Sigmoid colon (tissue), 7 donors: ENCODE data around the gene GRIP1. TPM values are rescaled to one million over a fixed set of nuclear protein-coding genes. Genes with fewer than 3 reads are reported as not detected.

Experiments
- DNase-seq: peaks from one replicate; pipeline ENCODE4 v3.0.0-alpha.2; 2019
- H3K27ac ChIP-seq, 4 donors: fragments of 200-600 bp; sonication (generic); one replicate each; pipeline ENCODE4 v1.5.1; 2016 to 2019; ENCODE audit warnings: mild to moderate bottlenecking in 1 of 4
- H3K27me3 ChIP-seq, 3 donors: fragments of 200-600 bp; sonication (generic); one replicate each; pipeline ENCODE4 v1.5.1; 2019; ENCODE audit warnings: mild to moderate bottlenecking in 1 of 3
- H3K36me3 ChIP-seq, 4 donors: fragments of 200-600 bp; sonication (generic); one replicate each; pipeline ENCODE4 v1.5.1; 2016 to 2019
- H3K4me1 ChIP-seq, 4 donors: fragments of 200-600 bp; sonication (generic); one replicate each; pipeline ENCODE4 v1.5.1; 2017 to 2019
- H3K4me3 ChIP-seq, 4 donors: fragments of 200-600 bp; sonication (generic); one replicate each; pipeline ENCODE4 v1.5.1; 2017 to 2019; ENCODE audit warnings: mild to moderate bottlenecking in 2 of 4, moderate library complexity in 1 of 4
- H3K9me3 ChIP-seq, 4 donors: fragments of 200-600 bp in 3 of 4; sonication (generic) in 3 of 4; one replicate each; pipeline versions ENCODE4 v1.5.1 to v1.6.1; 2013 to 2019
- CTCF ChIP-seq, 4 experiments: fragments of 450-650 bp in 3 of 4; fragments of 200-600 bp in 1 of 4; IDR thresholded peaks; one replicate each; pipeline ENCODE4 v1.5.1; 2016 to 2019; ENCODE audit warnings: antibody characterized with exemption in 4 of 4, mild to moderate bottlenecking in 3 of 4, moderate library complexity in 2 of 4
- EP300 ChIP-seq, 4 donors: sonication (generic); formaldehyde crosslinking; IDR thresholded peaks; one replicate each; pipeline ENCODE4 v1.6.1; 2017; ENCODE audit warnings: antibody characterized with exemption in 4 of 4
- POLR2A ChIP-seq, 2 donors: fragments of 450-650 bp; IDR thresholded peaks; one replicate each; pipeline ENCODE4 v1.6.1; 2016; ENCODE audit warnings: antibody characterized with exemption in 2 of 2, mild to moderate bottlenecking in 2 of 2, moderate library complexity in 2 of 2
- POLR2AphosphoS5 ChIP-seq, 4 donors: sonication (generic); formaldehyde crosslinking; IDR thresholded peaks; one replicate each; pipeline ENCODE4 v1.6.1; 2017; ENCODE audit warnings: antibody characterized with exemption in 4 of 4
- WGBS, 2 donors: extraction: QIAGEN DNeasy Blood & Tissue Kit; methylation state at CpG; one replicate each; pipeline ENCODE4 v1.1.7; 2013; 5-methylcytosine and 5-hydroxymethylcytosine counted together
- intact Hi-C: fragments of 100-400 bp; cut with DNase I; formaldehyde crosslinking; loops from one replicate; pipeline ENCODE4 v1.15.1; 2023
- polyA plus RNA-seq, 3 donors: library from polyadenylated mRNA; stranded (reverse); fragments of 200-250 nt; gene quantifications; one replicate each; pipeline ENCODE4 v1.2.3, GENCODE V29; 2013
- total RNA-seq, 4 donors: library from RNA; depleted of rRNA; stranded (reverse); fragments of >200 nt; gene quantifications; one replicate each; pipeline ENCODE4 v1.1.0, GENCODE V29; 2016
- donor health status: healthy with polysubstance abuse.
- donor health status: Bipolar disorder and iron deficiency.
- donor health status: healthy.

The GRIP1 gene
- total and polyA plus RNA-seq, 7 donors = 0.46 to 14.0 (median 6.3) TPM

- Histone ChIP-seq H3K9me3 (no peaks in the 10 kb centered on the region), H3K4me1 (no peaks in the 10 kb centered on the region), H3K4me3 (no peak overlapping the region), H3K27me3 (no peaks in the 10 kb centered on the region), H3K27ac (no peak overlapping the region), H3K36me3 (no peaks in the 10 kb centered on the region)
- TF ChIP-seq EP300 (IDR thresholded peaks at IDR 0.05) (no peak), POLR2AphosphoS5 (IDR thresholded peaks at IDR 0.05) (no peak), POLR2A (IDR thresholded peaks at IDR 0.05) (no peak), CTCF (IDR thresholded peaks at IDR 0.05) (no peak)
- intact Hi-C loops = no loop called here
- WGBS, 2 donors = 91 to 95% methylated on average over 2 of the region's 2 CpGs
- no peak for DNase-seq
These were observed 45.1 kb upstream of the GRIP1 start for GRCh38 chr12:66724026-66724425.

- H3K4me1 ChIP-seq = no peaks in the 10 kb centered on the region
- no peaks in the 10 kb centered on the region for H3K9me3 ChIP-seq
- no peaks in the 10 kb centered on the region for H3K36me3 ChIP-seq
- no peak for TF ChIP-seq POLR2AphosphoS5 (IDR thresholded peaks at IDR 0.05)
- TF ChIP-seq POLR2A (IDR thresholded peaks at IDR 0.05) = no peak
- TF ChIP-seq CTCF (IDR thresholded peaks at IDR 0.05) = no peak
- TF ChIP-seq EP300 (IDR thresholded peaks at IDR 0.05) = no peak
- DNase-seq = no peak
- H3K27me3 ChIP-seq = no peaks in the 10 kb centered on the region
- WGBS, 2 donors = 83 to 89% methylated on average over 2 of the region's 2 CpGs
- no peak overlapping the region for H3K27ac ChIP-seq
- intact Hi-C loops = no loop called here
- H3K4me3 ChIP-seq = no peak overlapping the region
These were observed 41.0 kb upstream of the GRIP1 start for GRCh38 chr12:66719862-66720261.

GRCh38 chr12:66717036-66717673 lies 38.3 kb upstream of the GRIP1 start:
- 83 to 87% methylated on average over 3 of the region's 3 CpGs for WGBS, 2 donors
- DNase-seq = no peak
- TF ChIP-seq POLR2AphosphoS5 (IDR thresholded peaks at IDR 0.05) (no peak), CTCF (IDR thresholded peaks at IDR 0.05) (no peak), POLR2A (IDR thresholded peaks at IDR 0.05) (no peak), EP300 (IDR thresholded peaks at IDR 0.05) (no peak)

GRCh38 chr12:66716522-66716921 lies 37.6 kb upstream of the GRIP1 start:
- no peak for DNase-seq
- WGBS, 2 donors = 30 to 37% methylated on average over 1 of the region's 1 CpG
- Histone ChIP-seq H3K27ac (no peak overlapping the region), H3K27me3 (no peaks in the 10 kb centered on the region), H3K4me3 (no peak overlapping the region), H3K4me1 (no peaks in the 10 kb centered on the region), H3K9me3 (no peaks in the 10 kb centered on the region), H3K36me3 (no peaks in the 10 kb centered on the region)
- intact Hi-C loops = no loop called here
- TF ChIP-seq POLR2A (IDR thresholded peaks at IDR 0.05) (no peak), EP300 (IDR thresholded peaks at IDR 0.05) (no peak), POLR2AphosphoS5 (IDR thresholded peaks at IDR 0.05) (no peak), CTCF (IDR thresholded peaks at IDR 0.05) (no peak)

More at GRCh38 chr12:66717036-66717673, 38.3 kb upstream of the GRIP1 start:
- intact Hi-C loops = no loop called here
- Histone ChIP-seq H3K27ac (no peak overlapping the region), H3K27me3 (no peaks in the 10 kb centered on the region), H3K4me3 (no peak overlapping the region), H3K36me3 (no peaks in the 10 kb centered on the region), H3K4me1 (no peaks in the 10 kb centered on the region), H3K9me3 (no peaks in the 10 kb centered on the region)

- no peak overlapping the region for H3K27ac ChIP-seq
- DNase-seq = no peak
- intact Hi-C loops = no loop called here
- TF ChIP-seq POLR2AphosphoS5 (IDR thresholded peaks at IDR 0.05) = no peak
- TF ChIP-seq CTCF (IDR thresholded peaks at IDR 0.05) = no peak
- no peak for TF ChIP-seq EP300 (IDR thresholded peaks at IDR 0.05)
- no peak for TF ChIP-seq POLR2A (IDR thresholded peaks at IDR 0.05)
- H3K4me3 ChIP-seq = no peak overlapping the region
- H3K36me3 ChIP-seq = no peaks in the 10 kb centered on the region
- no peaks in the 10 kb centered on the region for H3K4me1 ChIP-seq
- 94% methylated on average over 2 of the region's 2 CpGs for WGBS, 2 donors
- H3K27me3 ChIP-seq = no peaks in the 10 kb centered on the region
- no peaks in the 10 kb centered on the region for H3K9me3 ChIP-seq
These were observed 35.8 kb upstream of the GRIP1 start for GRCh38 chr12:66714709-66715108.
